Lung (tissue), 12 donors: ENCODE measurements around the gene DCBLD2. TPM values are rescaled to one million over a fixed set of nuclear protein-coding genes. Genes with fewer than 3 reads are reported as not detected.
A peak's percentile ranks its signal among the peaks of the same experiment; 100 is the strongest.

Source experiments
- ATAC-seq: fragments of 200-7000 bp; cut with Tn5 transposase; one replicate; pipeline ENCODE4 v1.9.1; 2020; ENCODE audit warnings: moderate number of reproducible peaks; ENCODE audit not compliant: insufficient read depth, low FRiP score
- DNase-seq, 3 donors: peaks; one replicate each; pipeline ENCODE4 v3.0.0-alpha.2; 2013 to 2017
- H3K27ac ChIP-seq, 2 donors: one replicate each; pipeline ENCODE4 v1.5.1; 2013; ENCODE audit warnings: mild to moderate bottlenecking in 2 of 2, moderate library complexity in 2 of 2, control low read depth in 1 of 2, inconsistent platforms in 1 of 2, low read depth in 1 of 2, low read length in 1 of 2
- H3K27me3 ChIP-seq, 3 donors: one replicate each; pipeline ENCODE4 v1.5.1; 2013; ENCODE audit warnings: low read length in 2 of 3; ENCODE audit not compliant: control insufficient read depth in 3 of 3, insufficient read depth in 3 of 3
- H3K36me3 ChIP-seq, 4 donors: one replicate each; pipeline ENCODE4 v1.5.1; 2013; ENCODE audit warnings: low read length in 4 of 4, mild to moderate bottlenecking in 1 of 4, moderate library complexity in 1 of 4; ENCODE audit not compliant: control insufficient read depth in 4 of 4, insufficient read depth in 4 of 4
- H3K4me1 ChIP-seq, 5 donors: one replicate each; pipeline ENCODE4 v1.5.1; 2013; ENCODE audit warnings: low read length in 5 of 5, mild to moderate bottlenecking in 2 of 5, moderate library complexity in 1 of 5; ENCODE audit not compliant: control insufficient read depth in 5 of 5, insufficient read depth in 5 of 5
- H3K4me3 ChIP-seq: one replicate; pipeline ENCODE4 v1.5.1; 2013; ENCODE audit warnings: mild to moderate bottlenecking, control low read depth, moderate library complexity
- H3K9ac ChIP-seq, 2 donors: one replicate each; pipeline ENCODE4 v1.5.1; 2013; ENCODE audit warnings: low read length in 2 of 2, control low read depth in 1 of 2; ENCODE audit not compliant: insufficient read depth in 1 of 2
- H3K9me3 ChIP-seq, 4 donors: one replicate each; pipeline ENCODE4 v1.5.1; 2013; ENCODE audit warnings: low read length in 3 of 4, mild to moderate bottlenecking in 1 of 4, moderate library complexity in 1 of 4; ENCODE audit not compliant: control insufficient read depth in 4 of 4, insufficient read depth in 3 of 4
- WGBS, 2 donors: extraction: QIAGEN DNeasy Blood & Tissue Kit; methylation state at CpG; one replicate each; pipeline ENCODE4 v1.1.7; 2013; 5-methylcytosine and 5-hydroxymethylcytosine counted together
- polyA plus RNA-seq, 2 donors: library from polyadenylated mRNA; stranded (reverse); fragments of 200-250 nt; gene quantifications; one replicate each; pipeline ENCODE4 v1.2.1, GENCODE V29; 2013
- total RNA-seq, 2 donors: library from RNA; depleted of rRNA in 1 of 2; stranded (reverse); fragments of >200 nt in 1 of 2; gene quantifications; one replicate each; pipeline ENCODE4 v1.2.1, GENCODE V29; 2014 to 2021
- TF ChIP-seq, protein P1 (sequence below): IDR thresholded peaks from 2 replicates; pipeline ENCODE4 v1.5.1; 2012; ENCODE audit warnings: mild to moderate bottlenecking; ENCODE audit errors: control extremely low read depth, extremely low read depth
- donor health status: control.
- donor health status: control.
- donor health status: Bipolar disorder and iron deficiency.
- donor health status: healthy.
- donor health status: DM: yes; HTN: yes; CAD: no.

DCBLD2 gene
- total and polyA plus RNA-seq, 4 donors: 7.1 to 83.8 (median 18.5) TPM

DNA sequence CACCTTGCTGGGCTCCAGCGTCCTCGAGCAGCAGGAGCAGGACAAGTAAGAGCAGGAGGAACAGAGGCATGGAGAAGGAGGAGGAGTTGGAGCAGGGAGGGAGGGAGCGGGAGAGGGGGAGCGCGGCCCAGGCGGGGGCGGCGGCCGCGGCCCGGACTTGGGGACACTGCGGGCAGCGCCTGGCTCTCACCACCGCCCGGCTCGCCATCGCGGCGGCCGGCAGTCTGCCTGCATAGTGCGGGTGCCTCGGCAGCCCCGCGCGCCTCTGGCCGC, 440 bp downstream of the DCBLD2 start:
- ATAC-seq (peak; percentile 66), DNase-seq (peak; percentile 71 to 76 (median 75))
- Histone ChIP-seq H3K27ac (peak overlapping the region; percentile 94 to 99), H3K9ac (peak overlapping the region; percentile 56 to 79), H3K4me1 (peaks cover 0 to 34% (median 13%) of the 10 kb centered on the region in 5 donors), H3K36me3 (no peaks in the 10 kb centered on the region), H3K9me3 (no peaks in the 10 kb centered on the region), H3K27me3 (no peaks in the 10 kb centered on the region), H3K4me3 (peak overlapping the region; percentile 80)
- TF ChIP-seq, protein P1, sequence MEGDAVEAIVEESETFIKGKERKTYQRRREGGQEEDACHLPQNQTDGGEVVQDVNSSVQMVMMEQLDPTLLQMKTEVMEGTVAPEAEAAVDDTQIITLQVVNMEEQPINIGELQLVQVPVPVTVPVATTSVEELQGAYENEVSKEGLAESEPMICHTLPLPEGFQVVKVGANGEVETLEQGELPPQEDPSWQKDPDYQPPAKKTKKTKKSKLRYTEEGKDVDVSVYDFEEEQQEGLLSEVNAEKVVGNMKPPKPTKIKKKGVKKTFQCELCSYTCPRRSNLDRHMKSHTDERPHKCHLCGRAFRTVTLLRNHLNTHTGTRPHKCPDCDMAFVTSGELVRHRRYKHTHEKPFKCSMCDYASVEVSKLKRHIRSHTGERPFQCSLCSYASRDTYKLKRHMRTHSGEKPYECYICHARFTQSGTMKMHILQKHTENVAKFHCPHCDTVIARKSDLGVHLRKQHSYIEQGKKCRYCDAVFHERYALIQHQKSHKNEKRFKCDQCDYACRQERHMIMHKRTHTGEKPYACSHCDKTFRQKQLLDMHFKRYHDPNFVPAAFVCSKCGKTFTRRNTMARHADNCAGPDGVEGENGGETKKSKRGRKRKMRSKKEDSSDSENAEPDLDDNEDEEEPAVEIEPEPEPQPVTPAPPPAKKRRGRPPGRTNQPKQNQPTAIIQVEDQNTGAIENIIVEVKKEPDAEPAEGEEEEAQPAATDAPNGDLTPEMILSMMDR: no peak
- WGBS, 2 donors: 0 to 1% methylated on average over 3 to 26 of the region's 26 CpGs

DNA sequence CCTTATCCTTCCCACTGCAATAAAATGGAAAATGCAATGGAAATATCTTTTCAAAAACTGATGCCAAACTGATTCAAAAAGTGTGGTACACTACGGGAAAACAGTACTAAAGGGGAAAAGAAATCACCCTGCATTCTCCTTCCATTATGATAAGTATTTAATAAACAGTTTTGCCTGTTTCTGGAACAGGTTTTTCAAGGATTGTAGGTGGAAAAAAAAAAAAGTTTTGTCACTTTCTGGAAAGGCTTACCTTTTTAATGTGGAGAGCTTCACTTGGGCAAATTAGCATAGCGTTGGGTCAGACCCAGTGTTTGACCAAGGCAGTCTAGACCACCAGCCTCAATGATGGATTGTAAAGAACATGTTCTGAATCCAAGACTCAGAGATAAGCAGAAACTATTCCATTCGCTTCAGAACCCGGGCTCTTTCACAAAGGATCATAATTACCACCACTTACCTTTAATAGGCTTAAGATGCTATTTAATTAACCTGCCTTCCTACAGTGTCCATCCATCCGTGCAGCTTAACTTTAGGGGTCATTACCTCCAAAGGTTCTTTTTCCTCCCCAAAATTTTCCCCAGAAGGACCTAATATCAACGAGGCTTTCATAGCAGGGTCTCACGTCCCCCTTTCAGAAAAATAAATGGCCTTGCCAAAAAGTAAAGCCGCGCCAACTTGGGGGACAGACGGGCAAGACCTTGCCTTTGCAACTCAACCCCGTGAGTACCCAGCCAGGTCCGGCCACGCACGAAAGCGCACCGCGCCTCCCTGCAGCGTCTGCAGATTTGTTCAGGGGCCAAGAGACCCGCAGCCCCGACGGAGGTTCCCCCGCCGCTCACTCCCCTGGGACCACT, 1.0 kb downstream of the DCBLD2 start:
- no peak for ATAC-seq
- no peaks in the 10 kb centered on the region for H3K27me3 ChIP-seq
- H3K36me3 ChIP-seq: no peaks in the 10 kb centered on the region
- peak overlapping the region; percentile 80 for H3K4me3 ChIP-seq
- no peaks in the 10 kb centered on the region for H3K9me3 ChIP-seq
- H3K9ac ChIP-seq: peak overlapping the region; percentile 56 to 79
- peak overlapping the region; percentile 94 to 99 for H3K27ac ChIP-seq
- WGBS, 2 donors: 8 to 13% methylated on average over 23 of the region's 23 CpGs
- H3K4me1 ChIP-seq: peaks cover 0 to 34% (median 13%) of the 10 kb centered on the region in 5 donors
- peak in 2 of 3 donors; percentile 30 to 35 for DNase-seq
- TF ChIP-seq, protein P1: no peak

DNA sequence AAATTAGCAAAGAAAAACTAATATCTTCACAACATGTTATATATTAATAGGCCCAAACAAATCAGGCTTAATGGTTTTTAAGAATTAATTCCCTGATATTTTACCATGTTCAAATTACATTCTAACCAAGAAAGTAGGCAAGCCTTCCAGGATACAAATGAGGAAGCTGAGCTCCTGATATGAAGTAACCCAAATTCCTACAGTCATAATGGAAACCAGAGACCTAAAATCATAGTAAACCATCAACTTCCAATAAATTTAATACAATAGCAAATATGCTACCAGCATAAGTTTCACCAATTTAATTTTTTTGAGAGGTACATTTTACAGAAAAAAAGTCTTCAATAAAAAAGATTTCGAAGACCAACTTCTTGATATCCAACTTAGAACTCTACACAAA, 3.8 kb downstream of the DCBLD2 start:
- no peak for ATAC-seq
- H3K36me3 ChIP-seq: no peaks in the 10 kb centered on the region
- H3K27me3 ChIP-seq: no peaks in the 10 kb centered on the region
- peaks cover 1 to 32% (median 13%) of the 10 kb centered on the region in 5 donors for H3K4me1 ChIP-seq
- 31 to 51% methylated on average over 1 of the region's 1 CpG for WGBS, 2 donors
- H3K27ac ChIP-seq: no peak overlapping the region
- H3K4me3 ChIP-seq: no peak overlapping the region
- no peak for DNase-seq
- H3K9ac ChIP-seq: no peak overlapping the region
- H3K9me3 ChIP-seq: no peaks in the 10 kb centered on the region
- TF ChIP-seq, protein P1: no peak
